HG03066 (cell line): ENCODE results near the gene TMEM121.
"Not testable (repeated sequence)": the region's sequence is repeated elsewhere in the genome, so short reads cannot be mapped to it uniquely, and the experiment has no call there.

Experiments used
- ATAC-seq: cut with Tn5 transposase; IDR thresholded peaks from one replicate; pipeline ENCODE4 v1.9.1; 2021; ENCODE audit warnings: low read depth; ENCODE audit not compliant: unreplicated experiment

The TMEM121 gene

GRCh38 chr14:105567164-105568103 lies 41.1 kb downstream of the TMEM121 start:
- not testable (repeated sequence) for ATAC-seq

- ATAC-seq = not testable (repeated sequence)
Measured at GRCh38 chr14:105568140-105568843, 41.9 kb downstream of the TMEM121 start.

GRCh38 chr14:105568859-105569766 lies 42.7 kb downstream of the TMEM121 start:
- ATAC-seq = no peak

- no peak for ATAC-seq
Measured at GRCh38 chr14:105570482-105570881, 44.1 kb downstream of the TMEM121 start.

- ATAC-seq = not testable (repeated sequence)
Measured at GRCh38 chr14:105571181-105571951, 45.0 kb downstream of the TMEM121 start.

- not testable (repeated sequence) for ATAC-seq
Measured at GRCh38 chr14:105572063-105572462, 45.7 kb downstream of the TMEM121 start.

- not testable (repeated sequence) for ATAC-seq
Measured at GRCh38 chr14:105573841-105574240, 47.5 kb downstream of the TMEM121 start.

GRCh38 chr14:105574411-105574810 lies 48.0 kb downstream of the TMEM121 start:
- not testable (repeated sequence) for ATAC-seq

- peak; percentile 67 for ATAC-seq
Measured at GRCh38 chr14:105575016-105575700, 48.8 kb downstream of the TMEM121 start.

- ATAC-seq = no peak
Measured at GRCh38 chr14:105576525-105577088, 50.2 kb downstream of the TMEM121 start.

- no peak for ATAC-seq
Measured at GRCh38 chr14:105577314-105577861, 51.0 kb downstream of the TMEM121 start.

GRCh38 chr14:105578070-105578469 lies 51.7 kb downstream of the TMEM121 start:
- no peak for ATAC-seq

- ATAC-seq = not testable (repeated sequence)
Measured at GRCh38 chr14:105579221-105579620, 52.8 kb downstream of the TMEM121 start.
